Dedifferentiated amniotic fluid mesenchymal stem cell (primary cell): ENCODE data around the gene GLT1D1.
"Not testable (repeated sequence)": the region's sequence is repeated elsewhere in the genome, so short reads cannot be mapped to it uniquely, and the experiment has no call there.

Experiments
- DNase-seq: peaks from one replicate; pipeline ENCODE4 v3.0.0-alpha.2; 2016; ENCODE audit errors: extremely low spot score

GLT1D1 gene

GRCh38 chr12:128852885-128853599 is at the start of gene GLT1D1:
TSS of gene GLT1D1 (plus strand) at chr12:128853478. CDS start at chr12:128853582, 104 bp downstream.
- no peak for DNase-seq

- no peak for DNase-seq
Observed at GRCh38 chr12:128803788-128804187, 49.5 kb upstream of the GLT1D1 start.

GRCh38 chr12:128804762-128805161 is 48.5 kb upstream of the GLT1D1 start:
- no peak for DNase-seq

- not testable (repeated sequence) for DNase-seq
Observed at GRCh38 chr12:128805406-128805805, 47.9 kb upstream of the GLT1D1 start.

- no peak for DNase-seq
Observed at GRCh38 chr12:128806573-128806972, 46.7 kb upstream of the GLT1D1 start.

- DNase-seq: no peak
Observed at GRCh38 chr12:128807161-128807724, 46.0 kb upstream of the GLT1D1 start.

GRCh38 chr12:128808651-128809050 is 44.6 kb upstream of the GLT1D1 start:
- no peak for DNase-seq

- no peak for DNase-seq
Observed at GRCh38 chr12:128810182-128811127, 42.8 kb upstream of the GLT1D1 start.

GRCh38 chr12:128811806-128812205 is 41.5 kb upstream of the GLT1D1 start:
- DNase-seq: no peak

GRCh38 chr12:128813392-128813791 is 39.9 kb upstream of the GLT1D1 start:
- DNase-seq: no peak

- no peak for DNase-seq
Observed at GRCh38 chr12:128813883-128814282, 39.4 kb upstream of the GLT1D1 start.

GRCh38 chr12:128814411-128815261 is 38.6 kb upstream of the GLT1D1 start:
- no peak for DNase-seq

GRCh38 chr12:128815779-128816642 is 37.3 kb upstream of the GLT1D1 start:
- no peak for DNase-seq

GRCh38 chr12:128816643-128816920 is 36.7 kb upstream of the GLT1D1 start:
- no peak for DNase-seq

- no peak for DNase-seq
Observed at GRCh38 chr12:128817111-128818015, 35.9 kb upstream of the GLT1D1 start.

- no peak for DNase-seq
Observed at GRCh38 chr12:128818065-128819022, 34.9 kb upstream of the GLT1D1 start.

- DNase-seq: no peak
Observed at GRCh38 chr12:128819293-128820144, 33.8 kb upstream of the GLT1D1 start.

GRCh38 chr12:128820253-128820652 is 33.0 kb upstream of the GLT1D1 start:
- DNase-seq: no peak
